GM23338 (cell line): ENCODE data around the gene NPAS3. TPM values are rescaled to one million over a fixed set of nuclear protein-coding genes. Genes with fewer than 3 reads are reported as not detected.

Experiments used
- ATAC-seq: fragments of 200-7000 bp; cut with Tn5 transposase; 3 replicates; pipeline ENCODE4 v1.9.1; 2020
- DNase-seq: peaks from one replicate; pipeline ENCODE4 v3.0.0-alpha.2; 2015; ENCODE audit warnings: low spot score
- H2AFZ ChIP-seq: fragments of 200-600 bp; sonication (generic); 2 replicates; pipeline ENCODE4 v1.8.0; 2016; ENCODE audit warnings: antibody characterized with exemption, mild to moderate bottlenecking, moderate library complexity
- H3F3A ChIP-seq: fragments of 200-600 bp; sonication (generic); replicated peaks from 2 replicates; pipeline ENCODE4 v1.8.0; 2017; ENCODE audit warnings: antibody characterized with exemption, mixed run types, low read depth
- H3K27ac ChIP-seq: fragments of 200-600 bp; sonication (generic); 2 replicates; pipeline ENCODE4 v1.6.1; 2016; ENCODE audit warnings: low read depth
- H3K27me3 ChIP-seq: fragments of 200-600 bp; sonication (generic); 2 replicates; pipeline ENCODE4 v1.8.0; 2016; ENCODE audit warnings: mild to moderate bottlenecking, mixed run types, moderate library complexity; ENCODE audit not compliant: insufficient read depth
- H3K36me3 ChIP-seq: fragments of 200-600 bp; sonication (generic); 2 replicates; pipeline ENCODE4 v1.8.0; 2016; ENCODE audit warnings: mild to moderate bottlenecking; ENCODE audit not compliant: insufficient read depth
- H3K4me1 ChIP-seq: fragments of 200-600 bp; sonication (generic); 2 replicates; pipeline ENCODE4 v1.8.0; 2016; ENCODE audit warnings: mild to moderate bottlenecking, moderate library complexity; ENCODE audit not compliant: insufficient read depth
- H3K4me2 ChIP-seq: fragments of 200-600 bp; sonication (generic); 2 replicates; pipeline ENCODE4 v1.7.1; 2017; ENCODE audit warnings: mixed run types
- H3K4me3 ChIP-seq: fragments of 200-600 bp; sonication (generic); 2 replicates; pipeline ENCODE4 v1.6.1; 2016; ENCODE audit warnings: mixed run types
- H3K79me2 ChIP-seq: fragments of 200-600 bp; sonication (generic); replicated peaks from 2 replicates; pipeline ENCODE4 v1.8.0; 2017; ENCODE audit warnings: mild to moderate bottlenecking; ENCODE audit not compliant: insufficient read depth
- H3K9me2 ChIP-seq: fragments of 200-600 bp; sonication (generic); 2 replicates; pipeline ENCODE4 v1.8.0; 2017; ENCODE audit not compliant: insufficient read depth
- H4K20me1 ChIP-seq: fragments of 200-600 bp; sonication (generic); replicated peaks from 2 replicates; pipeline ENCODE4 v1.8.0; 2017; ENCODE audit warnings: mild to moderate bottlenecking; ENCODE audit not compliant: insufficient read depth
- H3K27ac Mint-ChIP-seq: 2 replicates; pipeline ENCODE4 v1.8.0; 2020; ENCODE audit warnings: inconsistent platforms, mild to moderate bottlenecking, moderate library complexity, mixed read lengths
- H3K27me3 Mint-ChIP-seq: 3 replicates; pipeline ENCODE4 v1.8.0; 2022; ENCODE audit warnings: low read depth, mild to moderate bottlenecking, moderate library complexity, mixed read lengths, inconsistent platforms; ENCODE audit not compliant: insufficient read depth, poor library complexity
- H3K36me3 Mint-ChIP-seq: 3 replicates; pipeline ENCODE4 v1.8.0; 2021; ENCODE audit warnings: low read depth, mild to moderate bottlenecking, inconsistent platforms, moderate library complexity, mixed read lengths
- H3K4me1 Mint-ChIP-seq: 3 replicates; pipeline ENCODE4 v1.8.0; 2020; ENCODE audit warnings: mild to moderate bottlenecking, inconsistent platforms, mixed read lengths
- H3K4me3 Mint-ChIP-seq: 3 replicates; pipeline ENCODE4 v1.8.0; 2021; ENCODE audit warnings: moderate library complexity, mild to moderate bottlenecking, inconsistent platforms, mixed read lengths
- H3K9me3 Mint-ChIP-seq: 3 replicates; pipeline ENCODE4 v1.8.0; 2020; ENCODE audit warnings: moderate library complexity, mild to moderate bottlenecking, inconsistent platforms, mixed read lengths
- EZH2 ChIP-seq: fragments of 200-600 bp; sonication (generic); IDR thresholded peaks from one replicate; pipeline ENCODE4 v1.8.0; 2017; ENCODE audit warnings: antibody characterized with exemption, mild to moderate bottlenecking, low read depth; ENCODE audit not compliant: unreplicated experiment
- EZH2phosphoT487 ChIP-seq: fragments of 200-600 bp; sonication (generic); IDR thresholded peaks from one replicate; pipeline ENCODE4 v1.8.1; 2018; ENCODE audit warnings: antibody characterized with exemption; ENCODE audit not compliant: unreplicated experiment
- JUNB ChIP-seq: IDR thresholded peaks from one replicate; pipeline ENCODE4 v1.6.1; 2016; ENCODE audit warnings: antibody characterized with exemption; ENCODE audit not compliant: unreplicated experiment
- NANOG ChIP-seq: IDR thresholded peaks from 2 replicates; pipeline ENCODE4 v1.6.1; 2016; ENCODE audit warnings: antibody characterized with exemption, borderline replicate concordance
- POLR2AphosphoS5 ChIP-seq: IDR thresholded peaks from 2 replicates; pipeline ENCODE4 v1.6.1; 2016; ENCODE audit warnings: antibody characterized with exemption, low read depth
- STAT1 ChIP-seq: IDR thresholded peaks from one replicate; pipeline ENCODE4 v1.6.1; 2016; ENCODE audit warnings: antibody characterized with exemption; ENCODE audit not compliant: unreplicated experiment
- ZNF114 ChIP-seq: fragments of 250-450 bp; sonication (Bioruptor Pico); IDR thresholded peaks from 2 replicates; pipeline ENCODE4 v1.5.0; 2020; ENCODE audit warnings: mild to moderate bottlenecking, moderate library complexity
- polyA plus RNA-seq: library from polyadenylated mRNA; unstranded; fragments of >200 nt; fragmentation: Nextera tagmentation; extraction: Ambion mirVana; gene quantifications from 2 replicates; pipeline ENCODE4 v1.2.1, GENCODE V29; 2016
- total RNA-seq: library from RNA; depleted of rRNA; stranded (reverse); fragments of >200 nt; shearing (Covaris generic); gene quantifications from 2 replicates; pipeline ENCODE4 v1.2.3, GENCODE V29; 2014
- TF ChIP-seq, protein P1 (sequence below): fragments of 250-450 bp; sonication (Bioruptor Pico); IDR thresholded peaks from 2 replicates; pipeline ENCODE4 v1.5.0; 2020; ENCODE audit warnings: mild to moderate bottlenecking, moderate library complexity
- TF ChIP-seq, protein P2 (sequence below): IDR thresholded peaks from 2 replicates; pipeline ENCODE4 v1.6.1; 2016; ENCODE audit warnings: antibody characterized with exemption
- TF ChIP-seq, protein P3 (sequence below), 2 experiments: fragments of 200-600 bp in 1 of 2; sonication (generic) in 1 of 2; conservative IDR thresholded peaks; 2 replicates each; pipeline versions ENCODE4 v1.5.1 to v1.6.1; 2016 to 2017; ENCODE audit warnings: antibody characterized with exemption in 2 of 2, low read depth in 2 of 2, mild to moderate bottlenecking in 2 of 2, moderate library complexity in 1 of 2

Gene NPAS3
- total and polyA plus RNA-seq, 2 experiments from 2014 or later = 0.17 to 0.19 TPM

DNA sequence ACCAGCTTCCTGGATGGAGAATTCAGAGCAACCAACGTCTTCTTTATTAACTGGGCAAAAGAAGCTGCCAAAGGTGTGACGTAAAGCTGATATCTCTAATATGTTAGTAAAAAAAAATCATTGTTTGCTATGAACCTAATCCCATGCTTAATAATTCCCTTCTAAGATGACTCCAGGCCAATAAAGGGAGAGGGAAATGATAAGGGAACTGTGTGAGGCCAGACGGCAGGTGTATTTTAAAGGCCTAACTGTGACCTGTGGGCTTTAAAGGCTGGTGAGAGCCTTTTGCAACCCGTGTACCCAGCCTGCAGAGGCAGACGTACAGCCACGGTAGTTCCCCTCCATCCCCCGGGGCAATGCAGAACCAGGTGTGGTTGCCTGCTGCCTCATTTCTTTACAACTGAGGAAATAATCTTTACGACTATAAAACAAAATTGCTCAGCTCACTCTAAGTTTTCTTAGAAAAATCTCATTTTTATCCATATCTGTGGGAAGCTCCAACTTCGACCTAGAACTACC lies 641.6 kb downstream of the NPAS3 start:
- Mint-ChIP-seq H3K9me3 (no peaks in the 10 kb centered on the region), H3K4me3 (no peak overlapping the region), H3K4me1 (peaks cover 13% of the 10 kb centered on the region), H3K27me3 (no peaks in the 10 kb centered on the region), H3K36me3 (no peaks in the 10 kb centered on the region), H3K27ac (no peak overlapping the region)
- TF ChIP-seq, protein P1, sequence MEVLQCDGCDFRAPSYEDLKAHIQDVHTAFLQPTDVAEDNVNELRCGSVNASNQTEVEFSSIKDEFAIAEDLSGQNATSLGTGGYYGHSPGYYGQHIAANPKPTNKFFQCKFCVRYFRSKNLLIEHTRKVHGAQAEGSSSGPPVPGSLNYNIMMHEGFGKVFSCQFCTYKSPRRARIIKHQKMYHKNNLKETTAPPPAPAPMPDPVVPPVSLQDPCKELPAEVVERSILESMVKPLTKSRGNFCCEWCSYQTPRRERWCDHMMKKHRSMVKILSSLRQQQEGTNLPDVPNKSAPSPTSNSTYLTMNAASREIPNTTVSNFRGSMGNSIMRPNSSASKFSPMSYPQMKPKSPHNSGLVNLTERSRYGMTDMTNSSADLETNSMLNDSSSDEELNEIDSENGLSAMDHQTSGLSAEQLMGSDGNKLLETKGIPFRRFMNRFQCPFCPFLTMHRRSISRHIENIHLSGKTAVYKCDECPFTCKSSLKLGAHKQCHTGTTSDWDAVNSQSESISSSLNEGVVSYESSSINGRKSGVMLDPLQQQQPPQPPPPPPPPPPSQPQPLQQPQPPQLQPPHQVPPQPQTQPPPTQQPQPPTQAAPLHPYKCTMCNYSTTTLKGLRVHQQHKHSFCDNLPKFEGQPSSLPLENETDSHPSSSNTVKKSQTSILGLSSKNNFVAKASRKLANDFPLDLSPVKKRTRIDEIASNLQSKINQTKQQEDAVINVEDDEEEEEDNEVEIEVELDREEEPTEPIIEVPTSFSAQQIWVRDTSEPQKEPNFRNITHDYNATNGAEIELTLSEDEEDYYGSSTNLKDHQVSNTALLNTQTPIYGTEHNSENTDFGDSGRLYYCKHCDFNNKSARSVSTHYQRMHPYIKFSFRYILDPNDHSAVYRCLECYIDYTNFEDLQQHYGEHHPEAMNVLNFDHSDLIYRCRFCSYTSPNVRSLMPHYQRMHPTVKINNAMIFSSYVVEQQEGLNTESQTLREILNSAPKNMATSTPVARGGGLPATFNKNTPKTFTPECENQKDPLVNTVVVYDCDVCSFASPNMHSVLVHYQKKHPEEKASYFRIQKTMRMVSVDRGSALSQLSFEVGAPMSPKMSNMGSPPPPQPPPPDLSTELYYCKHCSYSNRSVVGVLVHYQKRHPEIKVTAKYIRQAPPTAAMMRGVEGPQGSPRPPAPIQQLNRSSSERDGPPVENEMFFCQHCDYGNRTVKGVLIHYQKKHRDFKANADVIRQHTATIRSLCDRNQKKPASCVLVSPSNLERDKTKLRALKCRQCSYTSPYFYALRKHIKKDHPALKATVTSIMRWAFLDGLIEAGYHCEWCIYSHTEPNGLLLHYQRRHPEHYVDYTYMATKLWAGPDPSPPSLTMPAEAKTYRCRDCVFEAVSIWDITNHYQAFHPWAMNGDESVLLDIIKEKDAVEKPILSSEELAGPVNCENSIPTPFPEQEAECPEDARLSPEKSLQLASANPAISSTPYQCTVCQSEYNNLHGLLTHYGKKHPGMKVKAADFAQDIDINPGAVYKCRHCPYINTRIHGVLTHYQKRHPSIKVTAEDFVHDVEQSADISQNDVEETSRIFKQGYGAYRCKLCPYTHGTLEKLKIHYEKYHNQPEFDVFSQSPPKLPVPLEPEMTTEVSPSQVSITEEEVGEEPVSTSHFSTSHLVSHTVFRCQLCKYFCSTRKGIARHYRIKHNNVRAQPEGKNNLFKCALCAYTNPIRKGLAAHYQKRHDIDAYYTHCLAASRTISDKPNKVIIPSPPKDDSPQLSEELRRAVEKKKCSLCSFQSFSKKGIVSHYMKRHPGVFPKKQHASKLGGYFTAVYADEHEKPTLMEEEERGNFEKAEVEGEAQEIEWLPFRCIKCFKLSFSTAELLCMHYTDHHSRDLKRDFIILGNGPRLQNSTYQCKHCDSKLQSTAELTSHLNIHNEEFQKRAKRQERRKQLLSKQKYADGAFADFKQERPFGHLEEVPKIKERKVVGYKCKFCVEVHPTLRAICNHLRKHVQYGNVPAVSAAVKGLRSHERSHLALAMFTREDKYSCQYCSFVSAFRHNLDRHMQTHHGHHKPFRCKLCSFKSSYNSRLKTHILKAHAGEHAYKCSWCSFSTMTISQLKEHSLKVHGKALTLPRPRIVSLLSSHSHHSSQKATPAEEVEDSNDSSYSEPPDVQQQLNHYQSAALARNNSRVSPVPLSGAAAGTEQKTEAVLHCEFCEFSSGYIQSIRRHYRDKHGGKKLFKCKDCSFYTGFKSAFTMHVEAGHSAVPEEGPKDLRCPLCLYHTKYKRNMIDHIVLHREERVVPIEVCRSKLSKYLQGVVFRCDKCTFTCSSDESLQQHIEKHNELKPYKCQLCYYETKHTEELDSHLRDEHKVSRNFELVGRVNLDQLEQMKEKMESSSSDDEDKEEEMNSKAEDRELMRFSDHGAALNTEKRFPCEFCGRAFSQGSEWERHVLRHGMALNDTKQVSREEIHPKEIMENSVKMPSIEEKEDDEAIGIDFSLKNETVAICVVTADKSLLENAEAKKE = no peak
- TF ChIP-seq ZNF114 (CRISPR knock-in tag) = no peak
- TF ChIP-seq NANOG = no peak
- TF ChIP-seq, protein P2, sequence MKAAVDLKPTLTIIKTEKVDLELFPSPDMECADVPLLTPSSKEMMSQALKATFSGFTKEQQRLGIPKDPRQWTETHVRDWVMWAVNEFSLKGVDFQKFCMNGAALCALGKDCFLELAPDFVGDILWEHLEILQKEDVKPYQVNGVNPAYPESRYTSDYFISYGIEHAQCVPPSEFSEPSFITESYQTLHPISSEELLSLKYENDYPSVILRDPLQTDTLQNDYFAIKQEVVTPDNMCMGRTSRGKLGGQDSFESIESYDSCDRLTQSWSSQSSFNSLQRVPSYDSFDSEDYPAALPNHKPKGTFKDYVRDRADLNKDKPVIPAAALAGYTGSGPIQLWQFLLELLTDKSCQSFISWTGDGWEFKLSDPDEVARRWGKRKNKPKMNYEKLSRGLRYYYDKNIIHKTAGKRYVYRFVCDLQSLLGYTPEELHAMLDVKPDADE = no peak
- TF ChIP-seq EZH2phosphoT487 = no peak
- no peak for TF ChIP-seq POLR2AphosphoS5
- TF ChIP-seq JUNB = no peak
- TF ChIP-seq, protein P3, sequence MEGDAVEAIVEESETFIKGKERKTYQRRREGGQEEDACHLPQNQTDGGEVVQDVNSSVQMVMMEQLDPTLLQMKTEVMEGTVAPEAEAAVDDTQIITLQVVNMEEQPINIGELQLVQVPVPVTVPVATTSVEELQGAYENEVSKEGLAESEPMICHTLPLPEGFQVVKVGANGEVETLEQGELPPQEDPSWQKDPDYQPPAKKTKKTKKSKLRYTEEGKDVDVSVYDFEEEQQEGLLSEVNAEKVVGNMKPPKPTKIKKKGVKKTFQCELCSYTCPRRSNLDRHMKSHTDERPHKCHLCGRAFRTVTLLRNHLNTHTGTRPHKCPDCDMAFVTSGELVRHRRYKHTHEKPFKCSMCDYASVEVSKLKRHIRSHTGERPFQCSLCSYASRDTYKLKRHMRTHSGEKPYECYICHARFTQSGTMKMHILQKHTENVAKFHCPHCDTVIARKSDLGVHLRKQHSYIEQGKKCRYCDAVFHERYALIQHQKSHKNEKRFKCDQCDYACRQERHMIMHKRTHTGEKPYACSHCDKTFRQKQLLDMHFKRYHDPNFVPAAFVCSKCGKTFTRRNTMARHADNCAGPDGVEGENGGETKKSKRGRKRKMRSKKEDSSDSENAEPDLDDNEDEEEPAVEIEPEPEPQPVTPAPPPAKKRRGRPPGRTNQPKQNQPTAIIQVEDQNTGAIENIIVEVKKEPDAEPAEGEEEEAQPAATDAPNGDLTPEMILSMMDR (conservative IDR thresholded peaks at IDR 0.05; ENCODE audit: low read depth in 2 of 2) = no peak
- TF ChIP-seq STAT1 = no peak
- TF ChIP-seq EZH2 = no peak
- H3K27ac ChIP-seq = no peak overlapping the region
- no peaks in the 10 kb centered on the region for H4K20me1 ChIP-seq
- DNase-seq (no peak), ATAC-seq (no peak)
- H3K4me3 ChIP-seq = no peak overlapping the region
- peaks cover 8% of the 10 kb centered on the region for H3K4me1 ChIP-seq
- H2AFZ ChIP-seq = no peak overlapping the region
- H3K79me2 ChIP-seq = no peaks in the 10 kb centered on the region
- no peaks in the 10 kb centered on the region for H3K9me2 ChIP-seq
- no peaks in the 10 kb centered on the region for H3K36me3 ChIP-seq
- no peak overlapping the region for H3K4me2 ChIP-seq
- H3F3A ChIP-seq = no peaks in the 10 kb centered on the region
- H3K27me3 ChIP-seq = no peaks in the 10 kb centered on the region
